DLD1 (cell line): ENCODE results near the gene SH2D3C.

Experiments
- in situ Hi-C: cut with HindIII; loops from 2 replicates; pipeline ENCODE4 v1.10.0; 2017; ENCODE audit warnings: low sequenced_read_pairs

SH2D3C gene, protein sequence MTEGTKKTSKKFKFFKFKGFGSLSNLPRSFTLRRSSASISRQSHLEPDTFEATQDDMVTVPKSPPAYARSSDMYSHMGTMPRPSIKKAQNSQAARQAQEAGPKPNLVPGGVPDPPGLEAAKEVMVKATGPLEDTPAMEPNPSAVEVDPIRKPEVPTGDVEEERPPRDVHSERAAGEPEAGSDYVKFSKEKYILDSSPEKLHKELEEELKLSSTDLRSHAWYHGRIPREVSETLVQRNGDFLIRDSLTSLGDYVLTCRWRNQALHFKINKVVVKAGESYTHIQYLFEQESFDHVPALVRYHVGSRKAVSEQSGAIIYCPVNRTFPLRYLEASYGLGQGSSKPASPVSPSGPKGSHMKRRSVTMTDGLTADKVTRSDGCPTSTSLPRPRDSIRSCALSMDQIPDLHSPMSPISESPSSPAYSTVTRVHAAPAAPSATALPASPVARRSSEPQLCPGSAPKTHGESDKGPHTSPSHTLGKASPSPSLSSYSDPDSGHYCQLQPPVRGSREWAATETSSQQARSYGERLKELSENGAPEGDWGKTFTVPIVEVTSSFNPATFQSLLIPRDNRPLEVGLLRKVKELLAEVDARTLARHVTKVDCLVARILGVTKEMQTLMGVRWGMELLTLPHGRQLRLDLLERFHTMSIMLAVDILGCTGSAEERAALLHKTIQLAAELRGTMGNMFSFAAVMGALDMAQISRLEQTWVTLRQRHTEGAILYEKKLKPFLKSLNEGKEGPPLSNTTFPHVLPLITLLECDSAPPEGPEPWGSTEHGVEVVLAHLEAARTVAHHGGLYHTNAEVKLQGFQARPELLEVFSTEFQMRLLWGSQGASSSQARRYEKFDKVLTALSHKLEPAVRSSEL

DNA sequence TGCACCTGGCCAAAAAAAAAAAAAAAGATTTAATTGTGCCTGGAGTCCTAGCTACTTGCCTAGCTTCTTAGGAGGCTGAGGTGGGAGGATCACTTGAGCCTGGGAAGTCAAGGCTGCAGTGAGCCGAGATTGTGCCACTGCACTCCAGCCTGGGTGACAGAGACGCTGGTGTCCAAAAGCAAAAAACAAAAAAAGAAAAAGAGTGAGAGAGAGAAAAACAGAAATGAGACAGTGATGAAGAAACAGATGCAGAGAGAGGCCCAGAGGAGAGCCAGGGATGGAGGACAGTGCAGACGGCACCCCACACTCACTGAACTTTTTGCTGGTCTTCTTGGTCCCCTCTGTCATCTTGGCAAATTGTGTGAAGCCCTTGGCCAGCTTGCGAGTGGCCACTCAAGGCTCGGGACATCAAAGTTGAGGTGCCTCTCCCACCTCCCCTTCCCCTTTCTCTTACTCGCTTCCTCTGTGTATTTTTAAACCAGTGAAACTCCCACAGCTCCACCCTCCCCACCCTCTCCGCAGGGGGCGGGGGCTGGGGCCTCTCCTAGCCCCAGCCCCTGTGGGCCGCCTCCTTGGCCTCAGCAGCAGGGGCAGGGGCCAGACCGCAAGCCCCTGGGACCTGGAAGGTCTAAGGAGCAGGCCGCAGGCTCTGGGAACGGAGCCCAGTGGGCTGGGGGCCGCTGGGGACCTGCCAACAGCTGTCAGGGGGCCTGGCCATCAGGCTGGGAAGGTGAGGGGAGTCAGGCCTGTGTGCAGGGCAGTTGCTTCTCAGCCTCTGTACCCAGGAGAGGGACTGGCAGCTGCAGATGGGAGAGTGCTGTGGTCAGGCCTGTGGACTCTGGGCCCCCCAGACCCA, at the start of gene SH2D3C:
Gene SH2D3C (minus strand): TSS at position 387 of the 856 bp plus-strand sequence. CDS start 39 bp downstream, at position 348.
- in situ Hi-C loops, result no loop called here

DNA sequence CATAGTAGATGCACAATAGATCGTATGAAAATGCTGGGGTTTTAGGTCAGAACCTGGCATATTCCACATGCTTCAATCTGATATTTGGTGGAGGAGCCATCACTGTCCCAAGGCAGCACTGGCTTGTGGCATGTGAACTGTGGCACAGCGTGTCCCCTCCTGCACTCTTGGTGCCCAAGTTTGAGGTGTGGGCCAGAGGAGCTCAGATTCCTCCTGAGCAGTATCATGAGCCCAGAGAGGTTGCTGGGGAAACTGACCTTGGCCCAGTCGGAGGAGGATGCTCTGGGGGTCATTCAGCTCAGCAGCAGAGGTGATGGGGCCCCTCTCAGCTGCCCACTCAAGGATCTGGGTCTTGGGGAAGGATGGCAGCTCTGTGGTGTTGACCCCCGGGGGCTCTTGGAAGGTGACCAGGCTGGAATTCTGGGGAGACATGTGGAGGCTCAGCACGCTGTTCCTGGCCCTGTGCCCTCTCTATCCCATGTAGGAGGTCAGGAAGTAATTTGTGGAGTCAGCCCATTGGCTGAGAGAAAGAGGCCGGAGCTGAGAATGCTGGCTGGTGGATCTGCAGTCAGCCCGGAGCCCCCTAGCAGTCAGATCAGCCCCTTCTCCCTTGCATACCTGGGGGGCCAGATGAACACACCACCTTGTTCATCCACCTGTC, 47.9 kb upstream of the SH2D3C start:
- in situ Hi-C loops, result no loop called here

DNA sequence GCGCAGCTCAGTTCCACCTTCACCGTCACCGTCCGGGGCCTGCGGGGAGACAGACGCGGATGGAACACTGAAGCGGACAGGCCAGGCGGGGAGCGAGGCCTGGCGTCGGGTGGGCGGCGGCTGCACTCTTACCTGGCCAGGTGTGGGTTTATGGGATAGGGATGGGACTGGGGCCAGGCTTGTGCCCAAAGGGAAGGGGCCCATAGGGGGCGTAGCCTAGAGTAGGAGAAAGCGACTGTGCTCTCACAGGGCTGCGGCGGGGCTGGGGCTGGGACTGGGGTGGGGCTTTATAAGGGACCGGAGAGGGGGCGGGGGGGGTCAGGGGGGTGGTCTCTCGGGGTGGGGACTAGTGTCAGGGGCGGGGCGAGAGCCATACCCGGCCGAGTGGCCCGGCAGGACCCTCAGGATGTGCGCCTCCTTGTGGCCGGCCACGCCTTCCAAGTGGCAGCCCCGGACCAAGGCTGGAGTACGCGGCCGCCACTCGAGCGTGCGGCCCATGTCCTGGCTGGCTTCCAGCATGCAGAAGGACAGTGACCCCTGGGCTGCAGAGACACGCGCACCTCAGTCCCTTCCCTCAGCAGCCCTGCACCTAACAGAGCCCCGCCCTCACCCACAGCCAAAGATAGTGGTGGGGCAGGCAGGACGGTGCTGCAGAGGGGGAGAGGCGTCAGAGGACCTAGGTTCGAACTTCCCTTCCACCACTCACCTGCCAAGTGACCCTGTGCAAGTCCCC, 47.0 kb upstream of the SH2D3C start:
- in situ Hi-C loops, result no loop called here

DNA sequence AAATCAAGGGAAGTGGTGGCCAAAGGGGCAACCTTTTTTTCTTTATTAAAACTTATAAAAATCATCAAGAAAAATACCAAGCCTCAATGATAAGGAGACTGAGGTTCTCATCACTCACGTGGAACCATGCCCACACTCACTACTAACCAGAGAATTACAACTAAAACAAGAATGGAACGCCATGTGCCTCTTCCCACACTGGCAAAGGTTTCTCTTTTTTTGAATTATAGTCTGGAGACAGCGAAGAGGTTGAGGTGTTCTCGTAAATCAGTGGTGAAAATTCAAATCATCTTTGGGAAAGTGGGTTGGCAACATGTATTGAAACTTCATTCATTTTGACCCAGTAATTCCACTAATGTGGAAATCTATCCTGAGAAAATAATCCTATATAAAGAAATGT, 43.6 kb upstream of the SH2D3C start:
- in situ Hi-C loops, result no loop called here

DNA sequence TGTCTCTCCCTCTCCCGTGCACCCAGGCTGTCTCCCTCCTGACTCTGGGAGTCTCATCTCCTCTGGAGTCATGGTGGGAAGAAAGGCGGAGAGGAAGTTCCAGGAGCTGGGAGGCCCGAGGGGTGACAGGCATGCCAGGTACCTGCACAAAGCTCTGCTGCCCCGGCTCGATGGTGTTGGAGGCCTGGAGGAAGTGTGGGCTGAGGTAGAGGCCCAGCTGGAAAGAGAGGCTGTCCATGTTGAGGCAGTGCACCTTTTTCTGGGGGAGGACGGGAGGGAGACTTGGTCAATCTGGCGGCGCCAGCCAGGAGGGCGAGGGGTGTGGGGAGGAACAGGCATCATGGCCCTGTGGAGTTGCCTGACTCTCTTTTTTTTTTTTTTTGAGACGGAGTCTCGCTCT, 40.1 kb upstream of the SH2D3C start:
- in situ Hi-C loops, result no loop called here

DNA sequence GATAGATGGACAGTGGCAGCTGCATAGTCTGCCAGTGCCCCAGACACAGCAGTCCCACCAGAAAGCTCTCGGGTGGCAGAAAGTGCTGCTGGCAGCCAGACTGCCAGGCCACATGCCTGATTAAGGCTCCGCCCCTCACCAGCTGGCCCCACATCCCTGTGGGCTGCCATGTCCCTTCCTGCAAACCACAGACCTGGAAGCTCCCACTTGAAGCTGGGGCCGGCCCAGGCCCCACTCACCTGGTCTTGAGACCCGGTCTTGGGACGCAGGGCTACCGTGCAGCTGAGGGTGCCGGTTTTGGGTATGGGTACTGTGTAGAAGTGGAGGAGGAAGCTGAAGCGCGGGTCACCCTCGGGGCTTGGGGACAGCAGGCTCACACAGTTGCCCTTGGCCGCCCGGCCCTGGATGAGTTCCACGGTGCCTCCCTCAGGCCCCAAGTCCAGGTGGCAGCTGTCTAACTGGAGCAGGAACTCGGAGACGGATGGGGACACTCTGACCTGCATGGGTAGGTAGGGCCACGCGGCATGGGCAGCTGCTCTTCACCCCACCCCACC, 39.5 kb upstream of the SH2D3C start:
- in situ Hi-C loops, result no loop called here

DNA sequence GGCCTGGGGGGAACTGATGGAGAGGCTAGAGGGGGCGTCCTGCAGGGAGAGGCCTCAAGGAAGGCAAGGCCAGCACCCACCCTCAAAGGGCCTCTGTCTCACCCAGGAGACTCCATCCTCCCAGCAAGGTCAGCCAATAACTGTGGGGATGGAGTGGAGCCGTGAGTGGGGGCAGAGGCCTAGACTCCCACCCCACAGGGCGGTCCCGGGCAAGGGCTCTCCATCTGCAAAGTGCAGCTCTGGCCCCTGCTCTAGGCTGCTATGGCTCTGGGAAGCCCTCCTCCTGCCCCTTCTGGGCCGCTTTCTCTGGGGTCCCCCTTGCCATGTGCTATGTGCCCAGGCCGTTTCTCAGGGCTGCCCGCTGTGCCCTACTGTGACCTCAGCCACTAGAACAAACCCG, 38.3 kb upstream of the SH2D3C start:
- in situ Hi-C loops, result no loop called here

DNA sequence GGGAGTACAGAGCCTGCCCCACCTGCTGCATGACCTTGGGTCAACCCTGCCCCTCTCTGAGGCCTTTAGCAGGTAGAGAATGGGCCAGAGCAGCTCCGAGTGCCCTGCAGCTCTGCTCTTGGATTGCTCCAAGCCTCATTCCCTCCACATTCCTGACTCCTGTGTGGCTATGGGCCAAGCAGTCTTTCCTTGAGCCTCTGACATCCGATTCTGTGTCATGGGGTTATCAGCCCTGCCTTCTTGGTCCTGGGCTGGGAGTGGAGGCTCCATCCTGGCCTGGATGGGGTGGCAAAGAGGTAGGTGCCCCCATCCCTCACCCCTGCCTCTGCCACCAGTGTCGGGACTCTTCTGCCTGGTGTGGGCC, 37.9 kb upstream of the SH2D3C start:
- in situ Hi-C loops, result no loop called here

DNA sequence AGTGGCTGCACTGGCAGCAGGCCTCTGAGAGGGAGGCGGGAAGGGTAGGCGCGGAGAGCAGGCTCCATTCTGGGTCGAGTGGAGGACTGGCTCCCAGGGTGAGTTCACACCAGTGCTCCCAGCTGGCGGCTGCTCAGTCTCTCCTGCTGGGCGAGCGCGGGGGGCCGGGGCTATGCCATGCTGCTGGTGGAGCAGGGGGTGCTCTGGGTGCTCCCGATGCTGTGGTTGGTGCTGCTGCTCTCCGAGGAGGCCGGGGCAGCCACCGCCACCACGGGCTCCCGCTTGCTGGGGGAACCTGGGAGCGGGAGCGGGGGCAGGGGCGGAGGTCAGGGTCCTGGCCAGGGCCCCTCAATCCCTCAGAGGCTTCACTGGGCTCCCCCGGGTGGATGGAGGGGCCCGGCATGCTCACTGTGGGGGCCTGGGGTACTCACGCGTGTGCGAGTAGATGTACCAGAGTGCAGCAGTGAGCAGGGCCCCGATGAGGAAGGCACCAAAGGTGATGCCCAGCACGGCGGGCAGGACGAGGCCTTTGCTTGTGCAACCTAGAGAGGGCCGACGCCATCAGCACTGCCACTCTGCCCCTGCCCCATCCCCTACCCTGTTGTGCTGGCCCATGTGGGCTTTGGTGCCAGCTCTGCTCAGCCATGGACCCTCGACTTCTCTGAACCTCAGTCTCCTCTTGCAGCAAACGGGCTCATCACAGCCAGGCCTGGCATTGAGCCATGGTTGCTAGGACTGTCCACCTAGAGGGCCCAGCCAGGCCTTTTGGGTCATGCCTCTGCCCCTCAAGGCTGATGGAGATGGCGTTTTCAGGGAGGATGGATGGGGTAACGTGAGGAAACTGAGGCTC, 37.3 kb upstream of the SH2D3C start:
- in situ Hi-C loops, result no loop called here

DNA sequence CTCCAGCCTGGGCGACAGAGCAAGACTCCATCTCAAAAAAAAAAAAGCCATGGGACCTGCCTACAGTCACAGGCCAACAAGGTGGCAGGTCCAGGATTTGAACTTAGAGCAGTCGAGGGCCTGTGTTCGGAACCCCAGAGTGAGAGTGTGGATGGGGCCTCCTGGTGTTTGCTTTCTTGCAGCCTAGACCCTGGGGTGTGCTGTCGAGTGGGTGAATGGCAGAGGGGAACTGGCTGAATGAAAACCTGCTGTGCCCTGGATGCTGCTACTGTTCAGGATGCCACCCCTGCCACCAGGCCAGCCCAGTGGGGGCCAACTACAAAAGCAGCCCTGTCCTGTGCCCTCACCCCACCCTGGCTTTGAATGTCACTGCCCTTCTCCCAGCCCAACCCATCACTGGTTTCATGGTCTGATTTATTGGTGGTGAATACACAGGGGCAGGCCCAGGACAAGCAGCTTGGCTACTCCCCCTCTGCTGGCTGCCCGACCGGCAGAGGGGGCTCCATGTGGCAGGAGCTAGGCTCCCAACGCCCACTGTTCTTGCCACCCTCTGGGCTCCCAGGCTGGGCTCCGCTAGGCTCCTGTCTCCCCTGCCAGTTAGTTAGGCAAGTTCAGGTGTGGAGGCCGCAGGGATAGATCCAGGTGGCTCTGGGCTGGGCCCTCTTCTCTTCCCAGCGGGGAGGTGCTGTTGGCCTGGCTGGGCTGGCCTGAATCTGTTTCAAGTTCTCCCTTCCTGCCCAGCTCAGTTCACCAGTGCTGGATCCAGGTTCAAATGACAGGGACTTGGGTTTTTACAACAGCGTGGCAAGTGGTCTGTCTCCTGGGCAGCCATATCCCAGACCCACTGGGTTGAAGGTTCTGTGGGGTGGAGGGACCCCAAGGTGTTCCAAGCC, 36.4 kb upstream of the SH2D3C start:
- in situ Hi-C loops, result no loop called here

DNA sequence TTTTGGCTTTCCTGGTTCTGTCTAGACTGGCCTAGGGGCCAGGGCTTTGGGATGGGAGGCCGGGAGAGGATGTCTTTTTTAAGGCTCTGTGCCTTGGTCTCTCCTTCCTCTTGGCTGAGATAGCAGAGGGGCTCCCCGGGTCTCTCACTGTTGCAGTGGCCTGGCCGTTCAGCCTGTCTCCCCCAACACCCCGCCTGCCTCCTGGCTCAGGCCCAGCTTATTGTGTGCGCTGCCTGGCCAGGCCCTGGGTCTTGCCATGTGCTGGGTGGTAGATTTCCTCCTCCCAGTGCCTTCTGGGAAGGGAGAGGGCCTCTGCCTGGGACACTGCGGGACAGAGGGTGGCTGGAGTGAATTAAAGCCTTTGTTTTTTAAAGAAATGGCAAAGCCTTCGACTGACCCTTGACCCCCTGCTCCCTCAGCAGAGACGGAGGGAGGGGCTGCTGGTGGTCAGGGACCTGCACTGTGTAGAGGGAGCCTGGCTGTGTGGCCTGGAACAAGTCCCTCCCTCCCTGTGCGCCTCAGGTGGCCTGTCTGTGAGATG, 35.3 kb upstream of the SH2D3C start:
- in situ Hi-C loops, result no loop called here

DNA sequence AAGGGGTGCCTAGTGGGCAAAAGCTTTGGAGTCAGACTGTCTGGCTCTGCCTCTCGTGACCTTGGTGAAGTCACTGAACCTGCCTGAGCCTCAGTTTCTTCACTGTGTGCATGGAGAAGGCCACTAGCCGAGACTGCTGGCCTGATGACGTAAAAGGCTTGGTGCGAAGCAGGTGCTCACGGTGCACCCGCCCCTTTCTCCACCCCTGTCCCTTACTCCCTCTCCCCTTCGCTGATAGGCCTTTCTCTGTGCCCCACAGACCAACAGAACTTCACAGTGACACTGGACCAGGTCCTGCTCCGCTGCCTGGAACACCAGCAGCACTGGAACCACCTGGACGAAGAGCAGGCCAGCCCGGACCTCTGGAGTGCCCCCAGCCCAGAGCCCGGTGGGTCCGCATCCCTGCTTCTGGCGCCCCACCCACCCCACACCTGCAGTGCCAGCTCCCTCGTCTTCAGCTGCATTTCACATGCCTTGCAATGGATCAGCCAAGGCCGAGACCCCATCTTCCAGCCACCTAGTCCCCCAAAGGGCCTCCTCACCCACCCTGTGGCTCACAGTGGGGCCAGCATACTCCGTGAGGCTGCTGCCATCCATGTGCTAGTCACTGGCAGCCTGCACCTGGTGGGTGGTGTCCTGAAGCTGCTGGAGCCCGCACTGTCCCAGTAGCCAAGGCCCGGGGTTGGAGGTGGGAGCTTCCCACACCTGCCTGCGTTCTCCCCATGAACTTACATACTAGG, 34.6 kb upstream of the SH2D3C start:
- in situ Hi-C loops, result no loop called here

DNA sequence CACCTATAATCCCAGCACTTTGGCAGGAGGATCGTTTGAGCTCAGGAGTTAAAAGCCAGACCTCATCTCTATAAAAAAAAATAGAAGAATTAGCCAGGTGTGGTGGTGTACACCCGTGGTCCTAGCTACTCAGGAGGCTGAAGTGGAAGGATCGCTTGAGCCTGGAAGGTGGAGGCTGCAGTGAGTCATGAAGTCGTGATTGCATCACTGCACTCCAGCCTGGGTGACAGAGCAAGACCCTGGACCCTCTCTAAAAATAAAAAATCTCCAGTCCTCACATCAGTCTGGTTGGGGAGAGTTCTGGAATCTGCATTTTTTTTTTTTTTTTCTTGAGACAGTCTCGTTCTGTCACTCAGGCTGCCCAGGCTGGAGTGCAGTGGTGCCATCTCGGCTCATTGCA, 33.5 kb upstream of the SH2D3C start:
- in situ Hi-C loops, result no loop called here

DNA sequence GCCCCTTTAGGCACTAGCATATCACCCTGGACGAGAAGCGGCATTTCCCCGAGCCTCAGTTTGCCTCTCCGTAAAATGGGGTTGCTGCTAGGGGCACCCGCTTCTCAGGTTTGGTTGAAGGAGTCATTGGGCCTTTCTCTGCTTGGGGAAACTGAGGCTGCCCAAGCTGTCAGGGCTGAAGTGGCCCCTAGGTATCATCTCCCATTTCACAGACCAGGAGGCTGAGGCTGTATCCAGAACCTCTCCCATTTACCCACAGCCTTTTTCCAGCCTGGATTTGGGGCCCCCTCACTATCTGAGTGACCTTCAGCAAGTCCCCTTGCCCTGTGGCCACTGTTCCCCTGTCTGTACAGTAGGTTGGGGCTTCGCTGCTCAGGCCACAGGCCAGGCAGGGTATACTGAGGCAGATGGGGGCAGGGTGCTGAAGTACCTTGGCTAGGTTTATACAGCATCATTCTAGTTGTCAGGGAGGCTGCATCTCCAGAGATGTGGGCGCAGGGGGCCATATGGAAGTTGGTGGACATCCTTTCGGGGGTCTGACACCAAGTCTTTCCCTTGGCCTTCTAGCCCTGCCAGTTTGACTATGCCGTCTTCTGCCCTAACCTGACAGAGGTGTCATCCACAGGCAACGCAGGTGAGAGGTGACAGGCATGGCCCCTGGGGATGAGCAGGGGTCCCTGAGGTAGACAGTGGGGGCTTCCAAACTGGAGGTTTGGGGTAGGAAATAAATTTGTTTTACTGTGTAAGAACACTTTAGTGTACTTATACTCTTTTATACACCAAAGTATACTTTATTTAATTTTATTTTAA, 32.1 kb upstream of the SH2D3C start:
- in situ Hi-C loops, result no loop called here

DNA sequence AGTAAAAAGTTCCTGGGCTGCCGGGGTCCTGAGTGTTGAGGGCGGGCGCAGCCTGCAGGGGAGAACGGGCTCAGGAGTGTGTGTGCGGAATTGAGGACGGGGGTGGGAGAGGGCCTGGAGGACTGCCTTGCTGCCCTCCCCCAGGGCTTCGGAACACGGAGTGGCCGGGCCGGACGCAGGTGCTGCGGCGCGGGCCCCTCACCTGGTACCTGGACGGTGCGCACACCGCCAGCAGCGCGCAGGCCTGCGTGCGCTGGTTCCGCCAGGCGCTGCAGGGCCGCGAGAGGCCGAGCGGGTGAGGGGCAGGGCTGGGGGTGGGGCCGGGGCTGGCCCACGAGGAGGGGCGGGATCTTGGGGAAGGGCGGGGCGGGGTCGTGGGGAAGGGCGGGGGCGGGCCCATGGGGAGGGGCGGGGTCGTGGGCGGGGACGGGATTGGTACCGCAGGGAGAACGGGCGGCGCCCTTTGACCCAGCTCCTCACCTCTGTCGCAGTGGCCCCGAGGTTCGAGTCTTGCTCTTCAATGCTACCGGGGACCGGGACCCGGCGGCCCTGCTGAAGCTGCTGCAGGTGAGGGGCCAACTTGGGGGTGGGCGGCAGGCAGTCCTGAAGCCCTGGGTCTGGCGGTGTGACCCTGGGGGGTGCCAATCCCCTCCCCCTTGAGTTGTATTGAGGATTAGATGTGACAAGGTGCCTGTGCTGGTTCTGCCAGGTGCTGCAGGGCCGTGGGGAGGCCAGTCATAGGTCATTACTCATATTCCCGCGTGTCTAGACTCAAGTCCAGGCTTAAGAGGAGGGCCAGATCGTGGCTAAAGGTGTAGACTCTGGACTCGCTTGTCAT, 31.3 kb upstream of the SH2D3C start:
- in situ Hi-C loops, result no loop called here
